PFSK-1 (cell line): ENCODE data around the gene MED27.

Experiments used
- POLR2AphosphoS5 ChIP-seq: IDR thresholded peaks from 2 replicates; pipeline ENCODE4 v1.6.1; 2012; ENCODE audit warnings: low read depth, mild to moderate bottlenecking, control low read depth, low read length, moderate library complexity
- TAF1 ChIP-seq: IDR thresholded peaks from 2 replicates; pipeline ENCODE4 v1.6.1; 2012; ENCODE audit warnings: low read length, control low read depth, borderline replicate concordance; ENCODE audit not compliant: insufficient read depth
- TF ChIP-seq, protein P1 (sequence below), 2 experiments: IDR thresholded peaks; 2 replicates each; pipeline versions ENCODE4 v1.6.1 to v1.8.0; 2011 to 2012; ENCODE audit warnings: low read depth in 2 of 2, low read length in 2 of 2, control low read depth in 1 of 2, inconsistent platforms in 1 of 2, mild to moderate bottlenecking in 1 of 2, moderate library complexity in 1 of 2; ENCODE audit not compliant: insufficient read depth in 1 of 2

DNA sequence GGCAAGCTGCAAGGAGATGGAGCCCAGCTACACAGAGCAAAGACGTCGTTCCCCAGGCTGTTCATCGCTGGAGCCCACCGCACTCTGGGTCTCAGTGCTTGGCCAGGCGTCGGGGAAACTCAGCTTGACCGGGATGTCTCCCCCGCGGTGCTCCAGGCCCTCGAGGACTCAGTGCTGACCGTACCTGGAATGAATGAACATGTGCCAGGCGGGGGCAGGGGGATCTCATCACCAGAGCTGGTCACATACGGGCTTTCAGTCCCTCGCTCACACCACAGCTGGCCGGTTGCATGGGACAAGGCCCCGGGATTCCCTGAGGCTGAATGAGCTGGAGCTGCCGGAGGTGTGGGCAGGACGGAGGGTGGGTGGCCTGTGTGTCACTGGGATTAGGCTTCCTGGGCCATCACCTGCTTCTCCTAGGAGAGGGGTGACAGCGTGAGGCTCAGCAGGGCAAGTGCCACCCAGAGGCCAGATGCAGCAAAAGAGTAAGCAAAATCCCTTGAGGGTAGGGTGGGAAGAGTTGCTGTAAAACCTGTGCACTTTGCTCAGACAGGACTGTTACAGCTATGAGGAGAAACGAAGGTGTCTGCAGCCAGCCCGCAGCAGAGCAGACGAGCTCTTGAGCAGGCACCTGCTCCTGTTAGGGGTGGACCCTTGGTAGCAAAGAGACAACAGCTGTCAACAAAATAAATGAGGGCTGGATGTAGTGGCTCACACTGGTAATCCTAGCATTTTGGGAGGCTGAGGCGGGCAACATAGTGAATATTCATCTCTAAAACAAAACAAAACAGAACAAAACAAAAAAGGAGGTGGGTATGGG lies 269.1 kb downstream of the MED27 start:
- TF ChIP-seq POLR2AphosphoS5 (no peak), TAF1 (no peak)
- TF ChIP-seq, protein P1, sequence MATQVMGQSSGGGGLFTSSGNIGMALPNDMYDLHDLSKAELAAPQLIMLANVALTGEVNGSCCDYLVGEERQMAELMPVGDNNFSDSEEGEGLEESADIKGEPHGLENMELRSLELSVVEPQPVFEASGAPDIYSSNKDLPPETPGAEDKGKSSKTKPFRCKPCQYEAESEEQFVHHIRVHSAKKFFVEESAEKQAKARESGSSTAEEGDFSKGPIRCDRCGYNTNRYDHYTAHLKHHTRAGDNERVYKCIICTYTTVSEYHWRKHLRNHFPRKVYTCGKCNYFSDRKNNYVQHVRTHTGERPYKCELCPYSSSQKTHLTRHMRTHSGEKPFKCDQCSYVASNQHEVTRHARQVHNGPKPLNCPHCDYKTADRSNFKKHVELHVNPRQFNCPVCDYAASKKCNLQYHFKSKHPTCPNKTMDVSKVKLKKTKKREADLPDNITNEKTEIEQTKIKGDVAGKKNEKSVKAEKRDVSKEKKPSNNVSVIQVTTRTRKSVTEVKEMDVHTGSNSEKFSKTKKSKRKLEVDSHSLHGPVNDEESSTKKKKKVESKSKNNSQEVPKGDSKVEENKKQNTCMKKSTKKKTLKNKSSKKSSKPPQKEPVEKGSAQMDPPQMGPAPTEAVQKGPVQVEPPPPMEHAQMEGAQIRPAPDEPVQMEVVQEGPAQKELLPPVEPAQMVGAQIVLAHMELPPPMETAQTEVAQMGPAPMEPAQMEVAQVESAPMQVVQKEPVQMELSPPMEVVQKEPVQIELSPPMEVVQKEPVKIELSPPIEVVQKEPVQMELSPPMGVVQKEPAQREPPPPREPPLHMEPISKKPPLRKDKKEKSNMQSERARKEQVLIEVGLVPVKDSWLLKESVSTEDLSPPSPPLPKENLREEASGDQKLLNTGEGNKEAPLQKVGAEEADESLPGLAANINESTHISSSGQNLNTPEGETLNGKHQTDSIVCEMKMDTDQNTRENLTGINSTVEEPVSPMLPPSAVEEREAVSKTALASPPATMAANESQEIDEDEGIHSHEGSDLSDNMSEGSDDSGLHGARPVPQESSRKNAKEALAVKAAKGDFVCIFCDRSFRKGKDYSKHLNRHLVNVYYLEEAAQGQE (IDR thresholded peaks at IDR 0.05; ENCODE audit: insufficient read depth in 1 of 2, low read depth in 2 of 2, low read length in 2 of 2) = no peak
